VCaP (cell line): ENCODE results near the gene CENPC.
"Not testable (repeated sequence)": the region's sequence is repeated elsewhere in the genome, so short reads cannot be mapped to it uniquely, and the experiment has no call there.

Experiments
- H3K27ac ChIP-seq: fragments of 450-650 bp; 2 replicates; pipeline ENCODE4 v1.5.1; 2017
- TF ChIP-seq, protein P1 (sequence below): fragments of 450-650 bp; conservative IDR thresholded peaks from 2 replicates; pipeline ENCODE4 v1.5.1; 2017; ENCODE audit warnings: mild to moderate bottlenecking, moderate library complexity

Gene CENPC

DNA sequence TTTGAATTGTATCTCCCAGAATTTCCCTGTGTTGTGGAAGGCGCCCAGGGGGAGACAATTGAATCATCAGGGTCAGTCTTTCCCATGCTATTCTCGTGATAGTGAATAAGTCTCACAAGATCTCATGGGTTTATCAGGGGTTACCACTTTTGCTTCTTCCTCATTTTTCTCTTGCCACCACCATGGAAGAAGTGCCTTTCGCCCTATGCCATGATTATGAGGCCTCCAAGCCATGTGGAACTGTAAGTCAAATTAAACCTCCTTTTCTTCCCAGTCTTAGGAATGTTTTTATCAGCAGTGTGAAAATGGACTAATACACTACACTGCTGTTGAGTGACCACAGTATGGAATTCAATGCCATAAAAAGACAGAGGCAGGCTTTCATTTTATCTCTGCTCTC is 12.2 kb downstream of the CENPC start:
- H3K27ac ChIP-seq = no peak overlapping the region
- TF ChIP-seq, protein P1, sequence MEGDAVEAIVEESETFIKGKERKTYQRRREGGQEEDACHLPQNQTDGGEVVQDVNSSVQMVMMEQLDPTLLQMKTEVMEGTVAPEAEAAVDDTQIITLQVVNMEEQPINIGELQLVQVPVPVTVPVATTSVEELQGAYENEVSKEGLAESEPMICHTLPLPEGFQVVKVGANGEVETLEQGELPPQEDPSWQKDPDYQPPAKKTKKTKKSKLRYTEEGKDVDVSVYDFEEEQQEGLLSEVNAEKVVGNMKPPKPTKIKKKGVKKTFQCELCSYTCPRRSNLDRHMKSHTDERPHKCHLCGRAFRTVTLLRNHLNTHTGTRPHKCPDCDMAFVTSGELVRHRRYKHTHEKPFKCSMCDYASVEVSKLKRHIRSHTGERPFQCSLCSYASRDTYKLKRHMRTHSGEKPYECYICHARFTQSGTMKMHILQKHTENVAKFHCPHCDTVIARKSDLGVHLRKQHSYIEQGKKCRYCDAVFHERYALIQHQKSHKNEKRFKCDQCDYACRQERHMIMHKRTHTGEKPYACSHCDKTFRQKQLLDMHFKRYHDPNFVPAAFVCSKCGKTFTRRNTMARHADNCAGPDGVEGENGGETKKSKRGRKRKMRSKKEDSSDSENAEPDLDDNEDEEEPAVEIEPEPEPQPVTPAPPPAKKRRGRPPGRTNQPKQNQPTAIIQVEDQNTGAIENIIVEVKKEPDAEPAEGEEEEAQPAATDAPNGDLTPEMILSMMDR = no peak

DNA sequence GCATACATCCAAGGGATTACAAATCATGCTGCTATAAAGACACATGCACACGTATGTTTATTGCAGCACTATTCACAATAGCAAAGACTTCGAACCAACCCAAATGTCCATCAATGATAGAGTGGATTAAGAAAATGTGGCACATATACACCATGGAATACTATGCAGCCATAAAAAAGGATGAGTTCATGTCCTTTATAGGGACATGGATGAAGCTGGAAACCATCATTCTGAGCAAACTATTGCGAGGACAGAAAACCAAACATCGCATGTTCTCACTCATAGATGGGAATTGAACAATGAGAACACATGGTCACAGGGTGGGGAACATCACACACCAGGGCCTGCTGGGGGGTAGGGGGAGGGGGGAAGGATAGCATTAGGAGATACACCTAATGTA is 12.9 kb downstream of the CENPC start:
- H3K27ac ChIP-seq = not testable (repeated sequence)

DNA sequence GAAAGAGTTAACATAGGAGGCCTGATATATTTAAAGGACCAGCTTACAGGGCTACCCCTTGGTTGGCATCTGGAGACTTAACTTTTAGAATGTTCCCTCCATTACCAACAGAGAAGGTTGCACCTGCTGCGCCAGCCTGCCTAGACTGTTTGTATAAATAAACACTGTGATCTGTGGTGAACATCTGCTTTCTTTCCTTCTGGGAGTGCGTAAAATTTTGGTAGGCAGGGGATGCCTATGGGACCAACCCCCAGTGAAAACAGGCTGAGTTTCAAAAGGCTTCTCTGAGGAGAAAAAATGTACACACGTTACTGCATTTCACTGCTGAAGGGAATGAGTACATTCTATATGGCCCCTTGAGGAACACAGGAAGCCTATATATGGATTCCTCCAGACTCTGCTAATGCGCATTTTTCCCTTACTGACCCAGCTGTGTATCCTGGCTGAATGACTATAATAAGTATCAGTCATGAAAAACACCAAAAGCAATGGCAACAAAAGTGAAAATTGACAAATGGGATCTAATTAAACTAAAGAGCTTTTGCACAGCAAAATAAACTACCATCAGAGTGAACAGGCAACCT is 13.8 kb downstream of the CENPC start:
- TF ChIP-seq, protein P1 = no peak
- no peak overlapping the region for H3K27ac ChIP-seq

DNA sequence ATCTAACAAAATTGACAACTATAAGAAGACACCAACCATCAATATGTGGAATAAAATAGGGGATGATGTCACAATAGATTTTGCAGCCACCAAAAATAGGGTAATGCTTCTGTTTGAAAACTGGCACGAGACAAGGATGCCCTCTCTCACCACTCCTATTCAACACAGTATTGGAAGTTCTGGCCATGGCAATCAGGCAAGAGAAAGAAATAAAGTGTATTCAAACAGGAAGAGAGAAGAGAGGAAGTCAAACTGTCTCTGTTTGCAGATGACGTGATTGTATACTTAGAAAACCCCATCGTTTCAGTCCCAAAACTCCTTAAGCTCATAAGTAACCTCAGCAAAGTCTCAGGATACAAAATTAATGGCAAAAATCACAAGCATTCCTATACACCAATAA is 21.2 kb downstream of the CENPC start:
- H3K27ac ChIP-seq = not testable (repeated sequence)

DNA sequence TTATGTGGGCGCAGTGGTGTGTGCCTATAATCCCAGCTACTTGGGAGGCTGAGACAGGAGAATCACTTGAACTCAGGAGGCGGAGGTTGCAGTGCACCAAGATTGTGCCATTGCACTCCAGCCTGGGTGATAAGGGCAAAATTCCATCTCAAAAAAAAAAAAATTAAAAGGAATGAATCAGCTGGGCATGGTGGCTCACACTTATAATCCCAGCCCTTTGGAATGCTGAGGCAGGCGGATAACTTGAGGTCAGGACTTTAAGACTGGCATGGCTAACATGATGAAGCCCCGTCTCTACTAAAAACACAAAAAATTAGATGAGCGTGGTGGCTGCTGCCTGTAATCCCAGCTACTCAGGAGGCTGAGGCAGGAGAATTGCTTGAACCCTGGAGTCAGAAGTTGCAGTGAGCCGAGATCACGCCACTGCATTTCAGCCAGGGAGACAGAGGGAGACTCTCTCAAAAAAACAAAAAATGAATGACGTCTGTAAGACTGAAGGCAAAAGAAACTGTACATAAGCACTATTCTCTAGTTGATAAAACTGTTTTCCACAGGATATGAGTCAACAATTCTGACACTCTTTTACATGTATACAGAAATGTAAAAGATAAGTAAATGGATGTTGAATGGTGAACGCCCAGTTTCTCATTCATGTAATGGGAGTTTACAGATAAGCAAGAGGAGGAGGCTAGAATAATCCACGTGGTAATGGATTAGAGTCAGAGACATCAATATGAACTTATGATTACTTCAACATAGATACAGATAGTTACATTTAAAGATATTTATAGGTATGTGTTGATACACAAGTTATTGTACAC is 22.2 kb downstream of the CENPC start:
- TF ChIP-seq, protein P1 = no peak
- H3K27ac ChIP-seq = no peak overlapping the region

DNA sequence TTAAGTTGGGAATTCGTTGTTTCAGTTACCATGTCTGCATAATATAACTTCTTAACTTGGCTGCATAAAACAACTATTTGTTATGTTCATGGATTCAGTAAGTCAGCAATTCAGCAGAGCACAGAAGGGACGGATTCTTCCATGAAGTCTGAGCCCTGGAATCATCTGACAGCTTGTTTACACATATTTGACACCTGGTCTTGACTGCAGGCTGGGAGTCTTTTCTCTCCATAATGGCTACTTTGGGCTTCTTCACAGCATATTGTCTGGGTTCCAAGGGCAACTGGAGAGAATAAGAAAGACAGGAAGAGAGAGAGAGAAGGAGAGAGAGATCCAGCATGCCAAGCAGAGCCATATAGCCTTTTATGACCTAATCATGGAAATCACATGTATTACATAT is 23.1 kb downstream of the CENPC start:
- H3K27ac ChIP-seq = no peak overlapping the region
- TF ChIP-seq, protein P1 = no peak

DNA sequence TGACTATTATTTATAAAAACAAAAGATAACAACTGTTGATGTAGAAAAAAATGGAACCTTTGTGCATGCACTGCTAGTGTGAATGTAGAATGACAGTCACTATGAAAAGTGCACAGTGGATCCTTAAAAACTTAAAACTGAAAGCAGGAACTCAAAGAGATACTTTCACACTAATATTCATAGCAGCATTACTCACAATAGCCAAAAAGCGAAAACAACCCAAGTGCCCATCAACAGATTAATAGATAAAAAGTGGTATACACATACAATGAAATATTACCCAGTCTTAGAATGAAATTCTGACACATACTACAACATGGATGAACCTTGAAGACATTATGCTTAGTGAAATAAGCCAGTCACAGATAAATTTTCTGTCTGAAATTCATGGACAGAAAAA is 23.8 kb downstream of the CENPC start:
- no peak overlapping the region for H3K27ac ChIP-seq
- TF ChIP-seq, protein P1 = no peak

DNA sequence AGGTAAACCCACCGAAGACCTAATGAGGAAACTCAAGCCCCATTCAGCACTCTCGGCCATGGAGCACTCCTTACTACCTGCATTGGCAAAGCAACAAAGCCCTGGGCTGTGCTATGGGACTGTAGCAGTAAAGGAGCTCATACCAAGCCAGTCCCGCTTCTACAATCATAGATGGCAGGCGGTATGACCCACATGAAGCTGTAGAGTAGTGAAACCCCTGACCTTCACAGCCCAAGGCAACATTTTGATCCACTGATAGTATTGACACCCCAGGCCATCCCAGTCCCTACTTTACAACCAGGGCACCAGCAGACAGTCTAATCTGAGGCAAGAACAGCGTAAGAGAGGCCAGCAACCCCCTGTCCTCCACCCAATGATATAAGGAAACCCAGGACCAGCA is 25.2 kb downstream of the CENPC start:
- TF ChIP-seq, protein P1 = no peak
- no peak overlapping the region for H3K27ac ChIP-seq
